Dedifferentiated amniotic fluid mesenchymal stem cell (primary cell): ENCODE results near the gene MIDN.
"Not testable (repeated sequence)": the region's sequence is repeated elsewhere in the genome, so short reads cannot be mapped to it uniquely, and the experiment has no call there.

ENCODE experiments used
- DNase-seq: peaks from one replicate; pipeline ENCODE4 v3.0.0-alpha.2; 2016; ENCODE audit errors: extremely low spot score

MIDN gene

DNA sequence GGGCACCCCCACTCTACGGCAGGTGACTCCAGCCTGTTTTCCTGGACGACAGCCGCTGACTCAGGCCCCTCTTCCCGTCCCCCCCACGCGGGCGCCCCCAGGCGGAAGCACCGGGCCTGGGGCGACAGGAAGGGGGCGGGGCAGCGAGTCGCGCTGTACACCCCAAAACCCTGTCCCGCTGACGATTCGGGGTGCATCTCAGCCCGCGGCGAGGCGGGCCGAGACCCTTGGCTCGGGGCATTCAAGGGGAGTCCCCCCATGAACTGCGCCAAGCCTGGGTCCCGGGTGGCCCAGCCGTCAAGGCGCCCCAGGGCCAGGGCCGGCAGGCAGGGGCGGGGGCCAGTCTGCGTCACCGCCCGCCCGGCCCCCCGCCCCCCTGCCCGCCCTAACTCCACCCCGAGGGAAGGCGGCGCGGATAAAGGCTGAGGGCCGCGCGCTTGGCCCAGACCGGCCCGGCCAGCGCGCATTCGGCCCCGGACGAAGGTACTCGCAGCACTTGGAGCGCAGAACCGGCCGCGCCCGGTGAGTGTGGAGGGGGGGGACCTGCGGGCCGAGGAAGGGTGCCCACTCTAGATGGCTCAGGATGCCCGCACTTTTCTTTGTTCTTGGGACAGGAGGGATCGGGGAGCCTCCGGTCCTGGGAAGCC is at the start of gene MIDN:
Gene MIDN (plus strand): TSS at position 445 of the 647 bp plus-strand sequence. CDS start 1,714 bp downstream, outside the sequence.
- peak; percentile 67 for DNase-seq

DNA sequence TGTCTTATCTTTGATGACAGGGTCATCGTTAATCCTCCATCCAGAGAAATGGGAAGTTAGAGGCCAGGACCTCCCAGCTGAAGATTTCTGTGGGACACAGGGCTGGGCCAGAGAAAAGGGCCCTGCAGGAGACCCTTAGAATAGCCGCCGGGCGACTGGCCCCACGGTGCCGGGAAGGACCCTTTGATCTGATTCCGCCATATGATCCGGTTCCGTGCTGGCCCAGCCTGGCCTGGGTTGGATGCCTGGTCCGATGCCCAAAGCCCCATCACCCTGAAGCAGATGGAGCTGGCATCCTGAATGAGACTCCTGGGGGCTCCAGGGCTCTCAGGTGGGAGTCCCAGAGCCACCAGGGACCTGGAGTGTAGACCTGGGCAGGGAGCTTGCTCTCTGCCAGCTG is 48.9 kb upstream of the MIDN start:
- no peak for DNase-seq

DNA sequence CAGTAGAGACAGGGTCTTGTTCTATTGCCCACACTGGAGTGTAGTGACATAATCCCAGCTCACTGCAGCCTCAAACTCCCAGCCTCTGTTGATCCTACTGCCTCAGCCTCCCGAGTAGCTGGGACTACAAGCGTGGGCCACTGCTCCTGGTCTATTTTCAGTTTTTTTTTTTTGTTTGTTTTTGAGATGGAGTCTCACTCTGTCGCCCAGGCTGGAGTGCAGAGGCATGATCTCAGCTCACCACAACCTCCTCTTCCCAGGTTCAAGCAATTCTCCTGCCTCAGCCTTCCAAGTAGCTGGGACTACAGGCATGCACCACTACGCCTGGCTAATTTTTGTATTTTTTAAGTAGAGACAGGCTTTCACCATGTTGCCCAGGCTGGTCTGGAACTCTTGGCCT is 47.8 kb upstream of the MIDN start:
- DNase-seq, result not testable (repeated sequence)

DNA sequence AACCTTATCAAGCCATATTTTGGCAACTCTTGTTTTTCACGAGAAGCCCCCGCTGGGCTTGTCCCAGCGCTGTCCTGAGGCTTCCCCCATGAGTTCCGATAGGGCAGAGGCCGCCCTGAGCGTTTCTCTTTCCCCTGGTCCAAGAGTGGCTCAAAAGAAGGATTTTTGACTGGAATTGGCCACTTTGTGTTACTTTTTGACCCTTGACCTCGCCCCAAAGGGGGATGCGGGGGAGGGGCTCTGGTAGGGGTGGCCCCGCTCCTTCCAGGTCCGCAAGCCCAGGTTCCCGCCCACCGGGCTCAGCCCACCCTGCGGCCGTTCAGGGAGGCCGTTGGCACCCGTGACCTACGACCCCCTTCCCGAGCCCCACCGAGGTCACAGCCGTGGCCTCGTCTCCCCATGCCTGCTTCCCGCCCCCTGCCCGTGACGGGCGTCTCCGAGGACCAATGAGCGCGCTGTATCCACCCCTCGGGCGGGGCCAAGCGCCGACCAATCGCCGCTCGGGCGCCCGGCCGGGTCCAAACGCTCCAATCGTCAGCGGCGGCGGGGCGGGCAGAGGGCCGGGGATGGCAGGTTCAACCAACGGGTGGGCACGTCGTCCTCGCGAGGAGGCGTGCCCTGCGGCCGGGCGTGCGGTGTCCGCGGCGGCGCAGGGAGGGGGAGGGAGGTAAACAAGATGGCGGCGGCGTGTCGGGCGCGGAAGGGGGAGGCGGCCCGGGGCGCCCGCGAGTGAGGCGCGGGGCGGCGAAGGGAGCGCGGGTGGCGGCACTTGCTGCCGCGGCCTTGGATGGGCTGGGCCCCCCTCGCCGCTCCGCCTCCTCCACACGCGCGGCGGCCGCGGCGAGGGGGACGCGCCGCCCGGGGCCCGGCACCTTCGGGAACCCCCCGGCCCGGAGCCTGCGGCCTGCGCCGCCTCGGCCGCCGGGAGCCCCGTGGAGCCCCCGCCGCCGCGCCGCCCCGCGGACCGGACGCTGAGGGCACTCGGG is 43.0 kb upstream of the MIDN start, which contains the start of gene STK11:
Gene STK11 (plus strand): TSS at position 665 of the 986 bp plus-strand sequence. CDS start 1,136 bp downstream, outside the sequence.
- peak; percentile 97 for DNase-seq

DNA sequence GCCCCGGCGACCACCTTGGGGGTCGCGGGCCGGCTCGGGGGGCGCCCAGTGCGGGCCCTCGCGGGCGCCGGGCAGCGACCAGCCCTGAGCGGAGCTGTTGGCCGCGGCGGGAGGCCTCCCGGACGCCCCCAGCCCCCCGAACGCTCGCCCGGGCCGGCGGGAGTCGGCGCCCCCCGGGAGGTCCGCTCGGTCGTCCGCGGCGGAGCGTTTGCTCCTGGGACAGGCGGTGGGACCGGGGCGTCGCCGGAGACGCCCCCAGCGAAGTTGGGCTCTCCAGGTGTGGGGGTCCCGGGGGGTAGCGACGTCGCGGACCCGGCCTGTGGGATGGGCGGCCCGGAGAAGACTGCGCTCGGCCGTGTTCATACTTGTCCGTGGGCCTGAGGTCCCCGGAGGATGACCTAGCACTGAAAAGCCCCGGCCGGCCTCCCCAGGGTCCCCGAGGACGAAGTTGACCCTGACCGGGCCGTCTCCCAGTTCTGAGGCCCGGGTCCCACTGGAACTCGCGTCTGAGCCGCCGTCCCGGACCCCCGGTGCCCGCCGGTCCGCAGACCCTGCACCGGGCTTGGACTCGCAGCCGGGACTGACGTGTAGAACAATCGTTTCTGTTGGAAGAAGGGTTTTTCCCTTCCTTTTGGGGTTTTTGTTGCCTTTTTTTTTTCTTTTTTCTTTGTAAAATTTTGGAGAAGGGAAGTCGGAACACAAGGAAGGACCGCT is 42.1 kb upstream of the MIDN start:
- DNase-seq, result no peak

DNA sequence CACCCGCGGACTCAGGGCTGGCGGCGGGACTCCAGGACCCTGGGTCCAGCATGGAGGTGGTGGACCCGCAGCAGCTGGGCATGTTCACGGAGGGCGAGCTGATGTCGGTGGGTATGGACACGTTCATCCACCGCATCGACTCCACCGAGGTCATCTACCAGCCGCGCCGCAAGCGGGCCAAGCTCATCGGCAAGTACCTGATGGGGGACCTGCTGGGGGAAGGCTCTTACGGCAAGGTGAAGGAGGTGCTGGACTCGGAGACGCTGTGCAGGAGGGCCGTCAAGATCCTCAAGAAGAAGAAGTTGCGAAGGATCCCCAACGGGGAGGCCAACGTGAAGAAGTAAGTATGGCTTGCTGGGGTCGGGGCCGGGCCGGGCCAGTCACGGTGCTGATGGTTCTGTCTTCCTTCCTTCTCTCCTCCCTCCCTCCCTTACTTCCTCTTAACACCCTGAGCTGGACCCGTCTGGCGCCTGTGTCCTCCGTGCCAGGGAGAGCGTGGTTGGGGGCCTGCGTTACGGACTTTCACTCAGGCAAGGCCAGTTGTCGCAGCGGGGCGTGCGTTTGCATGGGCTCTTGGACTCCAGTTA is 41.4 kb upstream of the MIDN start:
- DNase-seq, result no peak

DNA sequence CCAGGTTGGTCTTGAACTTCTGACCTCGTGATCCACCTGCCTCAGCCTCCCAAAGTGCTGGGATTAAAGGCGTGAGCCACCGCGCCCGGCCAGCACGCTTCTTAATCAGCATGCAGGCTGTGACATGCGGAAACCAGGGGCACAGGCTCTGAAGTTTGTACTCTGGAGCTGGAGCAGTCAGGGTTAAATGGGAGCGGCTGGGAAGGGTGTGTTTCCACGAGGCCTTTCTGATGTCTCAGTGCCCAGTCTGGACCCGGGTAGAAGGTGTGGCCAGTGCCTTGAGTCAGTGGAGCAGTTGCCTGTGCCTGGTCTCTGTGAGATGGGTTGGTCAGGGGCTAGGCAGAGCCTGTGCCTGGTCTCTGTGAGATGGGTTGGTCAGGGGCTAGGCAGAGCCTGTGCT is 39.6 kb upstream of the MIDN start:
- not testable (repeated sequence) for DNase-seq

DNA sequence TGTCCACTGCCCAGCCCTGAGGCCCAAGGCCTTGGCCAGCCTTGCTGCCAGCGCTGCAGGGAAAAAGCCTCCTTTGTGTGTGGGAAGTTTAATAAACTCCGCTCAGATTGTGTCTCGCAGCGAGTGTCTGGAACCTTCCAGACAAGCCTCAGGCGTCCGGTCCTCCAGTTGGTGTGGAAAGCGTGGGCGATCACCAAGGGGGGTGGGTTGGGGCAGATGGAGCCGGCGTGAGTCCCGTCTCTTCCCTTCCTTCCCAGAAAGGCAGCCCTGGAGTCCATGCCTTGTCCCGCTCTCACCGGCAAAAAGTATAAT is 38.2 kb upstream of the MIDN start:
- no peak for DNase-seq

DNA sequence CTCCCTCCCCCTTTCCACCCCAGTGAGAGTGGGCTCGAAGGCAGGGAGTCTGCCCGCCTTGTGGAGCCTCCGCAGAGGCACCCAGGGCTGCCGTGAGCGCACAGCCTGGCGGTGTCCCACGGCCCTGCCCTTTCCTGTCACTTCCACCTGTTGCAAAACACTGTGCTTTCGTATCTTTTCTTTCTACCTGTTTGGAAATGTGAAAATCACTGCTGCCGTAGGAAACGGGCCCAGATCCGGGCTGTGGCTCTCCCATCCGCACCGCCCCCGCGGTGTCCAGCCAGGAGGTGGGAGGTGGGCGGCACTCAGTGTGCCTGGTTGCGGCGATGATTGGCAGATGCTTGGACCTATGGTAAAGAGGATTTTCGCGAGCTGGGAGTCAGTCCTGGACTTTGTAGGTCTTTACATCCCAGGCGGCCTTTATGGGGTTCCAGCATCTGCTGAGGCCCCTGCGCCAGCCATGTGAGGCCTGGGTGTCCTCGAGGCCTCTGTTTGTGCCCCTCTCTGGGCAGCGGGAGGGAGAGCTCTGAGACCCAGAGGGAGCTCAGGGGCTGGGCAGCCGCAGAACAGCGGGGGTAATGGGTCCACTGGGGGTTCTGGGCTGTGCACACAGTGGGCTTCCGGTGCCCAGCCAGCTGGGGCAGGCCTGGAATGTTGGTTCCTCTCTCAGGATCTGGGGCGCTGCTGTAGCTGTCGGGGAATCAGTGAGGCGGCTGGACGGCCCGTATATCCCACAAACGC is 36.7 kb upstream of the MIDN start:
- DNase-seq, result no peak

DNA sequence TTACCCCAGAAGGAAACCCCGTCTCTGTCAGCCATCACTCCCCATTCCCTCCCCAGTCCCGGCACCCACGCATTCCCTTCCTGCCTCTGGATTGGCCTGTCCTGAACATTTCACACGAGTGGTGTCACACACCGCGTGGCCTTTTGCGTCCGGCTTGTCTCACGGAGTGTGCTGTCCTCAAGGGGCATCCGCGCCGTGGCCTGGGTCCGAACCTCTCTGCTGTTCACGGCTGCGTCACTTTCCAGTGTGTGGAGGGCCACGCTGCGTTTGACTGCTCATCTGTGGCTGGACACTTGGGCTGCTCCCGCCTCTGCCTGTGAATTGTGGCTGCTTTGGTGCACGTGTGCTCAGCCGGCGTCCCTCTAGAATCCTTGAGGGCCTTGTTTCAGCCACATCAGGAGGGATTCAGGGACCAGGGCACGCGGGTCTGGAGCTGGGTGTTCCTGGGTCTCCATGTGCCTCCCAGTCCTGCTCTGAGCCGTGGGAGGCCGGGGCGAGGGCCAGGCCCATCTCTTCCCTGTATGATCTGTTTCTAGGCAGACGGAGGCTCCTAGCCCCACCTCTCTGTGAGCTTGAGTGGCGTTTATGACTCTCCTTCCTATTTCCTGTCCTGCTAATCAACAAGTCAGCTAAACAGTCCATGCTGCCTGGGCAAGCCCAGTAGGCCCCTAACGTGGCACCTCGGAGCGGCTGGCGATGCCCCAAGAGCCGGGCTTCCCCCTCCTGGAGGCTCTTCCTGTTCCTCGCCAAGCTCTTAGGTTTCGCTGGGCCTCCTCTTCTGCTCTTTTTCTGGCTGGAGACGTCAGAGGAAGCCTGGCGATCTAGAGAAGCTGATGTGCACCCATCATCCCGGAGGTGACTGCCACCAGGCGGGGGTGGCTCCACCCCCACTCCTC is 34.7 kb upstream of the MIDN start:
- DNase-seq, result no peak

DNA sequence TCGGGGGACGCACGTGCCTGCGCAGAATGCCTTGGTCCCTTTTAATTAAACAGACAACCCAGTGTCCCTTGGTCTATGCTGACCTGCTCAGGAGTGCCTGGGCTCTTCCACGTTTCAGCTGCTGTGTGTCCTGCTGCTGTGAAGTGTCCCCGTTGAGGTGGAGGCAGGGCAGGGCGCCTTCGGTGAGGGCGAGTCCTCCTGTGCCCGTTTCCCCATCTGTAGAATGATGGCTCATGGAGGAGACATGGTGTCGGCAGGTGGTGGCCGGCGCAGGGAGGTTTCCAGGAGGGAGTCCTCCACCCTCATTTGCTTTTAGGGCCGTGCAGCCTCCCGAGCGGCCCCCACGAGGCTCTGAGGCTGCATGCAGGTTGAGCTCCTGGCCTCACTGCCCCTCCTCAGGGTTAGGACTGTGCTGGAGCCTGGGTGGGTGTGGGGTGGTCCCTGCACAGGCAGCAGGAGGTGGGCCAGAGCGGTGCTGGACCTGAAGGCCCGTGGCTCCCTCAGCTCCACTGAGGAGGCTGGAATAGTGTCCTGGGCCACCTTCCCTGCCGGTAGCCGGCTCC is 34.0 kb upstream of the MIDN start:
- no peak for DNase-seq

DNA sequence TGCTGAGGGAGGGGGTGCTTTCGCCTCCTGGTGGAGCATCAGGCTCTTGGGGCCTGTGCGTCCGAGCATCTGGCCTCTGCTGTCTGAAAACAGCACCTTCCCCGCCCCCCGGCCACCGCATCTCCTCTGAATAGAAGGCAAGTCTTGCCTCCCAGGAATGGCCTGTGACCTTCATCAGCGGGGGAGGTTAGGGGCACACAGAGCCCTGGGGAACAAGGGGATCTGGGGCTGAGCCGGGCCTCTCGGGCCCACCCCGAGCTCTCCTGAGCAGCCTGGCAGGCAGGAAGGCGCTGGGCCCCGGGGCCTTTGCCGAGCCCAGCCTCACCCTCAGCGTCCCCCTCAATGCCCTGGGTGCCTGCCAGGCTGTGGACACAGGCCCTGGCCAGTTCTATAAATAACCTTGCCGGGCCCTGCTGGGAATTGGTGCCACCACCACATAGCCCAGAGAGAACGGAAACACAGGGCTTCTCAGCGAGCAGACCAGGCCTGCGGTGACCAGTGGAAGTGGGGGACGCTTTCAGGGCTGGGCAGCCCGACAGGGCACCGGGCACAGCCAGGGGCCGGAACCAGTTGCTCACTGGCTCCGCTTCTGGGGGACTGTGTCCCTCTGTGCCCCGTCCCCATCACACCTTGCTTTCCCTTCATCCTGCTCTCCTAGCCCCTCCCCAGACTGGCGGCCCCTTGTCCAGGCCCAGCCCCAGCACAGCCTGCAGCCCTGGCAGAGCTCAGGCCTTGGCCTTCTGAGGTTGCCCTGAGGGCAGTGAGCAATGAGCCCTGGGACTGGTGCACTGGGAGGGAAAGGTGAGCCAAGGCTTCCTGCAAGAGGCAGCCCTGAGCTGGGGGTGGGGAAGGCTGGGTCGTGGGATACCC is 33.3 kb upstream of the MIDN start:
- DNase-seq, result no peak

DNA sequence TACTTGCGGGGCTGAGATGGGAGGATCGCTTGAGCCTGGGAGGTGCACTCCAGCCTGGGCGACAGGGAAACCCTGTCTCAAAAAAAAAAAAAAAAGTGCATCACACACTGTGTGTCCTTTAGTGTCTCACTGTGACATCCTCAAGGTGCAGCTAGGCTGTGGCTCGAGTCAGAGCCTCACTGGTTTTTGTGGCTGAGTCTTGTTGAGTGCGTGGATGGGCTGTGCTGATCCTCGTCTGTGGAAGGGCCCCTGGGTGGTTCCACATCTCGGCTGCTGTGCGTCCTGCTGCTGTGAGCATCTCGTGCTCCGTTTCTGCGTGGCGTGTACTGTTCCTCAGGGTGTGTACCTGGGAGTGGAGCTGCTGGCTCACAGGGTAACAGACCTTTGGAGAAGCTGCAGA is 31.6 kb upstream of the MIDN start:
- no peak for DNase-seq

DNA sequence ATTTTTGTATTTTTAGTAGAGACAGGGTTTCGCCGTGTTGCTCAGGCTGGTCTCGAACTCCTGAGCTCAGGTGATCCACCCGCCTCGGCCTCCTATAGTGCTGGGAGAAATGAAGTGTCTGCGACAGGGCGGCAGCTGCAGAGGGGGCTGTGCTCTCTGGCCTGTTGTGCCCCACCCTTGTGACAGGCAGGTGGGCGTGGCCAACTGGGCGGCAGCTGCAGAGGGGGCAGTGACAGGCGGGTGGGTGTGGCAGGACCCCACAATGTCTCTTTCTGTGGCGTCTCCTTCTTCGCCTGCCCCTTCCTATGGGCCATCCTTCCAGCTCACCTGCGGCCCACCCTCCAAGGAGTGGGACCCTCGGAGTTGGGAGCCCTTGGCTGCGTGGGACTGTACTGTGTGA is 31.0 kb upstream of the MIDN start:
- DNase-seq, result no peak

DNA sequence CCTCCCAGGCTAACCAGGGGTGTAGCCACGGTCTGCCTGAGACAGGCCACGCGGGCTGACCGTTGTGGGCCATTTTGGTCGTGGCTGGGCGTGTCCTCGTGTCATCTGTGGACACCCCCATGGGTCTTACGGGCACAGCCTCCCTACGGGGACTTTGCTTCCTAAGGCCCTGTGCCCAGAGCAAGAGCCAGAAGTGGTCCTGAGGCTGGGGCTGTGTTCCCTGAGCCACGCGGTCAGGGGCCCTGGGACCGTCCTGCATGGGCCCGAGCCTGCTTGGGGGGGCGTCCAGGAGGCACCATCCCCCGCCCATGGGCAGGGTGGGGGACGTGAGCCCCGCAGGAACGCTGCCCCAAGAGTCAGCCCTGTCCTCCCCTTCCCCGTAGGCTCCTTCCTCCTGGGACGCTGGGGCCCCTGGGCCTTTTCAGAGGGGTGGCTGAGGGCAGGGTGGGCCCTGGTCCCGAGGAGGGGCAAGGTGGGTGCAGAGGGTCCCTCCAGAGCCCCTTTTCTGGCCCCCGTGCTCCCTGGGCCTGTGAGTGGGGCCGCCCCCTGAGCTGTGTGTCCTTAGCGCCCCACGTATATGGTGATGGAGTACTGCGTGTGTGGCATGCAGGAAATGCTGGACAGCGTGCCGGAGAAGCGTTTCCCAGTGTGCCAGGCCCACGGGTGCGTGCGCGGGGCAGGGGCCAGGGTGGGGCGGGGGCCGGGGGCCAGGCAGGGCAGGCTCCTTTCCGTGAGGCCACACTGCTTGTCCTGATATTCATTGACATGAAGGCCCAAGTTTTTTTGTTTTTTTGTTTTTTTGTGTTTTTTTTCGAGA is 29.4 kb upstream of the MIDN start:
- DNase-seq, result no peak

DNA sequence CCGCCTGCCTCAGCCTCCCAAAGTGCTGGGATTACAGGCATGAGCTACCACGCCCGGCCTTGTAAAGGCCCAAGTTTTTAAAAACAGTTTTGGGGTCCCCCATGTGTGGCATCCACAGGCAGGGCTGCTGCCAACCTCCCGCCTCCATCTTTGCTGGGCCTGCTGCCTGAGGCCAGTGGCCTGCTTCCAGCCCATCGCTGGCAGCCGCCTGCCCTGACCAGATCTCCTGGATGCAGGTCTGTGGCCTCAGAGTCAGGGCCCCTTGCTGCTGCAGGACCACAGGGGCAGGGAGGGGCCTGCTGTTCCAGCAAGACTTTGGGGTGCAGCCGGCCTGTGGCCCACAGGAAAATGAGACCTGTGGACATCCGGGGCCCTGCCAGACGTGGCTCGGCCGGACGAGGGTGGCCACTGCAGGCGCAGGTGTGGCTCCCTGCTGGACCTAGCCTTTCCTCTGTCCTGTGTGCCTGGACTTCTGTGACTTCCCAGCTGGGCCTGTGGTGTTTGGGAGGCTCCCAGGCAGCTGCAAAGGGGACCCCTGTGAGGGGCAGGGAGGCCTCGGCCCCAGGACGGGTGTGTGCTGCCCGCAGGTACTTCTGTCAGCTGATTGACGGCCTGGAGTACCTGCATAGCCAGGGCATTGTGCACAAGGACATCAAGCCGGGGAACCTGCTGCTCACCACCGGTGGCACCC is 28.5 kb upstream of the MIDN start:
- DNase-seq, result no peak

DNA sequence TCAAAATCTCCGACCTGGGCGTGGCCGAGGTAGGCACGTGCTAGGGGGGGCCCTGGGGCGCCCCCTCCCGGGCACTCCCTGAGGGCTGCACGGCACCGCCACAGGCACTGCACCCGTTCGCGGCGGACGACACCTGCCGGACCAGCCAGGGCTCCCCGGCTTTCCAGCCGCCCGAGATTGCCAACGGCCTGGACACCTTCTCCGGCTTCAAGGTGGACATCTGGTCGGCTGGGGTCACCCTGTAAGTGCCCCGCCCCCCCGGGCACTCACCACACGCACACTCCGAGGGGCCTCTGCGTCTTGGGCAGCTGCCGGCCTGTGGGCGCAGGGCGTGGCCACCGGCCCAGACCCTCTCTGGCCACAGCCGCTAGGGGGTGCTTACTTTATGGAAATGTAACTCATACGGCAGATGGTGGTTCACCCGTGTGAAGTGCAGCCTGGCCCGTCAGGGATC is 27.9 kb upstream of the MIDN start:
- no peak for DNase-seq
